ENCODE measurements around the gene TRIM52.
"Not testable (repeated sequence)": the region's sequence is repeated elsewhere in the genome, so short reads cannot be mapped to it uniquely, and the experiment has no call there.

Gene TRIM52

DNA sequence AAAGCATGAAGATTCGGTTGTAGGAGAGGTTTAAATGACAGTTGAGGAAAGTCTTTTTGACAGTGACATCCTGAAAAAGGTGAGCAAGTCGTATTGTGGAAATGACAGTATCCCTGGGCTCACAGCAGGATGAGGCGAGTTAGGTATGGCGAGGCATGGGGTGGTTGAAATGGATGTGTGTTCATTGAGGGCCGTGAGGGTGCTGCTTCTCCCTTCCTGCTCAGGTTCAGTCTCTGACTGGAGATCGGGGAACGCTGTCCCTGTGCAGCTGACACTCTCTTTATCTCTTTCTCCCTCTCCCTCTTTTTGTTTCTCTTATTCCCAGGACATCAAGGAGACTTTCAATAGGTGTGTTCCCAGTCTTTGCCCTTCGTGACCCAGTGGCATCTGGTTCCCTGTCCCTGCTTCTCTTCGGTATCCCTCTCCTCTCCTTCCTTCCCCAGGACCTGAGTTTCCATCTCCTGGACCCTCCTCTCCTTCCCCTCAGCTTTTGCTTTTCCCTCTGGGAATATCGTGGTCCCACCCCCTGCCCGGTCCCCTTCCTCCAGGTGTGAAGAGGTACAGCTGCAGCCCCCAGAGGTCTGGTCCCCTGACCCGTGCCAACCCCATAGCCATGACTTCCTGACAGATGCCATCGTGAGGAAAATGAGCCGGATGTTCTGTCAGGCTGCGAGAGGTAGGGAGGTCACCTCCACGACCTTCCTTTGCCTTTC, 27.7 kb downstream of the TRIM52 start:
- no peak for DNase-seq

DNA sequence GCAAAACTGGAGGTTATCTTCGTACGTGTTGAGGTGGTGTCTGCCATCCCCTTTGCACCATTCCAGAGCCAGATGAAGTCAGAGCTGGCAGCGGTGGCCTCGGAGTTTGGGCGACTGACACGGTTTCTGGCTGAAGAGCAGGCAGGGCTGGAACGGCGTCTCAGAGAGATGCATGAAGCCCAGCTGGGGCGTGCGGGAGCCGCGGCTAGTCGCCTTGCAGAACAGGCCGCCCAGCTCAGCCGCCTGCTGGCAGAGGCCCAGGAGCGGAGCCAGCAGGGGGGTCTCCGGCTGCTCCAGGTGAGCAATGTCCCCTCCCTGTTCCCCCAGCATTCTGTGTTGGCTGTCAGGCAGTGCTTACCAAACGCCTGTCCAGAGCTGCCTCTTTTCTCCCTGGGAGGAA, 28.4 kb downstream of the TRIM52 start:
- no peak for DNase-seq

DNA sequence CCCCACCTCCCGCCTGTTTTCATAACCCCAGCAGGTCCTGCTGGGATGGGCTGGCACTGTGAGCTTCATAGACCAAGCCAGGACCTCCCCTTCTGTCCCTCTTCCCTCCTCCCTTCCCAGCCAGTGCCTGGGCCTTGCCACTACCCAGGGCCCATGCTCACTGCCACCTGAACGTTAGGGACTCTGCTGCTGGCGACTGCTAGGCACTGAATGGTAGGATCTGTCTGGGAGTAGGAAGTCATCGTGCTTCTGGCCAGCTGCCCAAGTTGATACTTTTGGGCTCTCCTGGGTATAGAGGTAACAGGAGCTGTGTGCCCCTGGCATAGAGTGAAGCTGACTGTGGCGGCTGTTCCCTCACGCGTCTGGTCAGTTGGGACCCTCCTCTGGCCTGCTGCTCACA, 29.5 kb downstream of the TRIM52 start:
- no peak for DNase-seq

DNA sequence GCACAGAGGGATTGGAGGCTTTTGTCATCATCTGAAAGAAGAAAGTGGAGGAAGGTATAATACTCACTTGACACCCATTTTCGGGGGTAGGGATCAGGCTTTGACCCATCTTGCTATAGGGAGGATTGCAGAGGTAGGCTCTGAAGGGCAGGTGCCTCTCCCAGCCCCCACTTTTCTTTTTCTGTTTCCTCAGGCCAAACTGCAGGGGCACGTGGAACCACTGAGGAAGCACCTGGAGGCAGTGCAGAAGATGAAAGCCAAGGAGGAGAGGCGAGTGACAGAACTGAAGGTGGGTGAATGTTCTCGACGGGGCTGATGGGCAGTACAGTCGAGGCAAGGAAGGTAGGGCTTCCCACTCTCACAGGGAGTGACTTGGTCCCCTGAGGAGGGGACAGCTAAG, 30.4 kb downstream of the TRIM52 start:
- DNase-seq, result no peak

DNA sequence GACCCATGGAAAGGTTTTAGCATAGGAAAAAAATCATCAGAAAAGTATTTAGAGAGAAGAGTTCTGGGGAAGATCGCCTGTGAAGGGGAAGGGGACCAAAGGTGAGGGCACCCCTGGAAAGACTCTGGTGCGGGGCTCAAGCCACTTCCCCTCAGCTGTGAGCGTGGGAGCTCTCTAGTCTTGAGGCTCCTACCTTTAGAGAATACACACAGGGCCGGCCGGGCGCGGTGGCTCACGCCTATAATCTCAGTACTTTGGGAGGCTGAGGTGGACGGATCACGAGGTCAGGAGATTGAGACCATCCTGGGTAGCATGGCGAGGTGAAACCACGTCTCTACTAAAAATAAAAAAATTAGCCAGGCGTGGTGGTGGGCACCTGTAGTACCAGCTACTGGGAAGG, 30.9 kb downstream of the TRIM52 start:
- no peak for DNase-seq

DNA sequence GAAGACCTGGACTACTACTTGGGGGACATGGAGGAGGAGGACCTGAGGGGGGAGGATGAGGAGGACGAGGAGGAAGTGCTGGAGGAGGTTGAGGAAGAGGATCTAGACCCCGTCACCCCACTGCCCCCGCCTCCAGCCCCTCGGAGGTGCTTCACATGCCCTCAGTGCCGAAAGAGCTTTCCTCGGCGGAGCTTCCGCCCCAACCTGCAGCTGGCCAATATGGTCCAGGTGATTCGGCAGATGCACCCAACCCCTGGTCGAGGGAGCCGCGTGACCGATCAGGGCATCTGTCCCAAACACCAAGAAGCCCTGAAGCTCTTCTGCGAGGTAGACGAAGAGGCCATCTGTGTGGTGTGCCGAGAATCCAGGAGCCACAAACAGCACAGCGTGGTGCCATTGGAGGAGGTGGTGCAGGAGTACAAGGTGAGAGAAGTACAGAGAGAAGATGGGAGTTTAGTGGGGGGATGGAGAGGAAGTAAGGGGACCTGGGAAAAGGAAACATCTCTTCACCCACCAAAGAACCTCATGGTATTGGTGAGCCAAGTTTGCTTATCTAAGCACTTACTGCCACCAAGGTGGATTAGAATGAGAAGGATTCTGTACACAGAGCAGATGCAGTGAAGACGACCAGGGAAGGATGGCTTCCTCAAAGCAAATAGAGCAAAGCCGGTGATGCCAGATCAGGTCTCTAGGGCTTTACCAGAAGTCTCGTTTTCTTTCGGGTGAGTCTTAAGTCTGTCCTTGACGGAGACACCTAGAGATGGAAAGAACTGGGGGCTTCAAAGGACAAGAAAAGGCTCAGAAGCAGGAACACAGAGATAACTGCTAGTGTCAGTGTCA, 36.3 kb downstream of the TRIM52 start:
- no peak for DNase-seq

DNA sequence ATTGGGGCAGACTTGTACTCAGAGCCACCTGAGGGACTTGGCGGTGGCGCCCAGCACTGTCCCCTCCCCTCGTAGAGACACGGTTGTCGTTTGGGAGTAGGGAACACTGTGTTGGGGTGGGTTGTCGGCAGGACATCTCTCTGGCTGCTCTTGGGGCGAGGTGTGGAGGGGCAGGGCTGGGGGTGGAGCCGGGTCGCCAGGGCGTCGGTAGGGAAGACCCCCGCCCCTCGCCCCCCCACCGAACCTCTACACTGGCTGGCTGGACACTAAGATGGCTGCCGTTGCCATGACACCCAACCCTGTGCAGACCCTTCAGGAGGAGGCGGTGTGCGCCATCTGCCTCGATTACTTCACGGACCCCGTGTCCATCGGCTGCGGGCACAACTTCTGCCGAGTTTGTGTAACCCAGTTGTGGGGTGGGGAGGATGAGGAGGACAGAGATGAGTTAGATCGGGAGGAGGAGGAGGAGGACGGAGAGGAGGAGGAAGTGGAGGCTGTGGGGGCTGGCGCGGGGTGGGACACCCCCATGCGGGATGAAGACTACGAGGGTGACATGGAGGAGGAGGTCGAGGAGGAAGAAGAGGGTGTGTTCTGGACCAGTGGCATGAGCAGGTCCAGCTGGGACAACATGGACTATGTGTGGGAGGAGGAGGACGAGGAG, 37.1 kb downstream of the TRIM52 start:
- DNase-seq, result no peak

DNA sequence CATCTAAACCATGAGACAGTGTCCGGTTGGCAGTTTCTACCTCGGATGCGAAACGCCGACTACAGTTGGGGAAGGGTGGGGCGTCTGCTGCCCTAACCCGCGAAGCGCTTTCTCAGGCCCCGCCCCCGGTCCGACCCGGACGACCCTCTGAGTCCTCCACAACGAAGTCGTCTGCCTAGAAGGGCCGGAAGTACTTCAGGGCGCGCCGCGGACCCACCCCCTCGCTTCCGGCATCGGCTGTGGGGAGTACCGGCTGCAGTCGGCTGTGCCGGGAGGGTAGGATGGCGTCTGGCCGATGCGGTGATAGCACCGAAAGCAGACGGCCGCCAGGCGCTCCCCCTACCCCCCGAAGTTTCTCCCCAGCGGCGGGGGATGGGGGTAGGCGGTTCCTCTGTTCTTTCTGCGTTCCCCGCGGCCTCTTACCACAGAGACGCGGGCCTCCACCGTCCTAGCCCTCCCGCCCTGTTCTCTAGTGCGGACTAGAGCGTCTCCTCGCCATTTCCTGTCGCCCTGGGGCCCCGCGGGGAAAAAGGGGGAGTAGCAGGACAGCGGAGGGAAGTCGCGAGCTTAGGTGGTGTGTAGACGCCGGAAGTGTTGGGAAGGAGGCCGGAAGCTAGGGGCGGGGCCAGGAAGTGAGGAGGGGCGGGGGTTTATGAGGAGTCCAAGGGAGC, 37.8 kb downstream of the TRIM52 start, which contains the start of gene TRIM41:
TSS of gene TRIM41 (plus strand) at position 224 of the 671 bp plus-strand sequence. CDS start 719 bp downstream, outside the sequence.
- no peak for DNase-seq

DNA sequence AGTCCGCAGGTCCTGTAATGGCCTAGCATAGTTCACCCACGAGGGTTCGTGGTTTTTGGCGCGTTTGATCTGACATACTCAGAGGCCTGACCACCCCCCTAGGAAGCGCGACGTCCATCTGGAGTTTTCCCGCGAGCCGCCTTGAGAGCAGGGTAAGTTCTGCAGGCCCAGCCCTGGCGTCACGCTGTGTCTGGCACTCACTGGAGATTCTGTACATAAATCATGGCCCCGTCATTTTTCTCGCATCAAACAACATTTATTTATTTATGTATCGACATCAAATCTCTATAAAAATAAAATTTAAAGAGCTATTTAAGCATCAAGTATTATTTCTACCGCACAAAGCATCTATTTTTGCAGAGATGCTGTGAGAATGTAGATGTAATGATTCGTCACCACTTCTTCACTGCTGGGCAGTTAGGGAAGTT, 38.3 kb downstream of the TRIM52 start:
- no peak for DNase-seq

DNA sequence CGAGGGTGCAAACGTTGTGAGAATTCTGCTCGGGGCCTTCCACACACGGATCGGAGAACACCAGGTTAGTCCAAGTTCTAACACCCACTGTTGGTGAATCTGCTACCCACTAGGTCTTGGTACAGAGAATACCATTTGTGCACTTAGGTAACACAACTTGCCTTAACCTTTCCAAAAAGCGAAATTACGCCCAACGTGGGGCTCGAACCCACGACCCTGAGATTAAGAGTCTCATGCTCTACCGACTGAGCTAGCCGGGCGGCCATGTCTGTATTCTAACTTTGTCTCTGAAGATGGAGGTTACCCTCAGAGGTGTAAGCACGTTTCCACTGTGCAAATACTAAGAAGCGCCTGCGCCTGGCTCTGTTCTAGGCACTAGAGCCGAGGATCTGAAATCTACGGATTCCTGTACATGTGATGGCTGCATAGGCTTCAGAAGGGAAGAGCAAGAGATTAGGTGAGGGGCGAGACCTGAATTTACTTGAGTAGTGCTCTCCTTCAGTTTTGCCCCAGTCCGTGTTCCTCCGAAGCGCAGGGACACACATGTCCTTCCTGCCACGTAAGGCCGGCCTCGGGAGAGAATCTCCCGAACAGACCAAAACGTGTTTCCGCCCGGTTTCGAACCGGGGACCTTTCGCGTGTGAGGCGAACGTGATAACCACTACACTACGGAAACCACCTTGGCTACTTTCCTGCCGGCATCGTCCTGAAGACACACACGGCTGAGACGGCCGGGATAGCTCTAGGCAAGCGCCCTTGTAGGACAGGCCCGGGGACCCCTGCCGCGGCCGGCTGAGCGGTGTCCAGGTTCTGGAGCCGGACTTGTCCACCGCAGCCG, 38.9 kb downstream of the TRIM52 start:
- DNase-seq, result no peak

DNA sequence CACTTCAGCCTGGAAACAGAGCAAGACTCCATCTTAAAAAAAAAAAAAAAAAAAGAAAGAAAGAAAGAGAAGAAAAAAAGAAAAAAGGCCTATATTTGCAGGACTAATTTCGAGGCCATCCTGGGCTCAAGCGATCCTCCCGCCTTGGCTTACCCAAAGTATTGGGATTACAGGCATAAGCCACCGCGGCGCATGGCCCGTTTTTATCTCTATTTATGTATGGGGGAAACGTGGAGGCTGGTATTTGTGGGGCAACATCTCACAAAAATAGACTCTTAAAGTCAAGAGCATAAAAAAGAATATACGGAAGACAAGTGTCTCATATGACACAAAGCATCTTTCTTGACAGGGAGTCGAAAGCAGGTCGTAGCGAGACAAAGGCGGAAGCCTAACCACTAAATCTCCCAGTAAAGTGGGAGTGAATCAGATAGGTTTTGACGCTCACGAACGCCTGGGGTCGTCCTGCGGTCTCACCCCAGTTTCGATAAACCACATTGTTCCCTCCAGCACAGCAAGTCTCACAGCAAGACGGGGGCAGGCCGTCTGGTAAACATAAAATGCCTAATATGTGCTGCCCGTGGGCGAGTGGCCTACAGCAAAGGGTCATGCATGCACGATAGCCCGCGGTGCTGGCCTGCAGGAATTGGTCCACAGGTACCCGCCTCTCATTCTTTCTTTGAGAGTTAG, 39.7 kb downstream of the TRIM52 start:
- no peak for DNase-seq

DNA sequence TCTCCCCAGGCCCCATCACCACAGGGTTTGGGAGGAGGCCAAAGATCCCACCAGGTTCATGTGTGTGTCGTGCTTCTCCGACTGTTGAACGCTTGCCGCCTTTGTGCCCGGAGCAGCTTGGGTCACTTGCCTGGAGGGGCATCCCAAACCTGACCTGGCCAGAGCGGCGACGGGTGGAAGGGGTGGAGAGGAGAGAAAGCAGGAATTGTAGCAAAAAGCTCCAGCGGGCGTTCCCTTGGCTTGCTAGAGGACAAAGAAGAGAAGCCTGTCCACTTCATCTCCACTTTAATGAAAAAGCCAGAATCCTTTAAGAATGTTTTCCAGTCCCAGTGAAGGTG, 40.8 kb downstream of the TRIM52 start:
- DNase-seq, result no peak

DNA sequence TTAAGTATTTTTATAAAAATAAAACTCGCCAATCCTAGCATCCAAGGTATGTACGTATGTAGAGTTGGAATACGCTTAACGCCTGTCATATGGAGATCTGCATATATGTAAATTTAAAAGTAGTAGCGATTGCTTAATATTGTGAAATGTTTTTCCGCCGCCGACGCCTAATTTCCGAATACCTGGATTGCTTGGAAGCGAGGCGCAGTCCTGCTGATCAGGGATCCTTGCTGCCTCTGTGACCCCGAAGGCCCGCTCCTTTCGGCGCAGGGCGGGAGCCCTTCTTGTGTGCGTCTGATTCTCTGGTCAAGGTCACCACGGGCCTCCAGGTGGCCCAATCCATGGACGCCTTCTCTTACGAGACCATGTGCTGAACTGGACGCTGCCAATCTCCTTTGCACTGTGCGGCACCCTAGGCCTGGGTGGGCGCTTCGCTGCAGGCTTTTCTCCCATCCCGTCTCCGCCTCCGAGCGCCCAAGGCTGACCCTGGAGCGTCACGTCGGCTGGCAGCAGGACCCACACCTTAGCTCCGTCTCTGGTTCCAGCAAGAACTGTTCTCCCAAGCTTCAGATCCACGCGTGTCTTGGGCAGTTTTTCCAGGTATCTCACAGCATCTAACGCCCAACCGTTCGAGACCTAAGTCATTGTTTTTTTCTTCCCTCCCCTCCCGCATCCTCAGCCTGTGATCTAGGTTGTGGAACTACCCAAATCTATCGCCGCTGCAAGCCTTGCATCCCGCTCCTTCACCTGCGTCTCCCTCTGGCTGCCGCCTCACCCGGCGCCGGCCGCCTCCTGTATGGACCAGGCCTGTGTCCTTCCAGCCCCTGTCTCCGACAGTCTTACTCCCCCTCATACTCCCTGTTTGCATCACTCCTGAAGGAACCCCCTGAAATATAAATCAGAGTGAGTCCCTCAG, 41.4 kb downstream of the TRIM52 start:
- no peak for DNase-seq

DNA sequence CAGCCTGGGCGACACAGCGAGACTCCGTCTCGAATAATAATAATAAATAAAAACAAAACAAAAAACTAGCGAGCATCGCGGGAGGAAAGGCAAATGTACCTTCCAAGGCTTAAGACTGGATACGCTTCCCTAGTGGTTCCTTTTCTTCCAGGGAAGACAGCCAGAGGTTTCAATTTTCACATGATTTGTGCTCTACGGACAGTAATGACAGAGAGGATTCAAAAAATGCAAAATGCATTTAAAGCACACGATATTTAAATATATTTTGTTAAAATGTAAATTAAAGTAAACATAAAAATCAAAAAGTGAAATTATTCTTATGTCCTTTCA, 42.2 kb downstream of the TRIM52 start:
- no peak for DNase-seq

DNA sequence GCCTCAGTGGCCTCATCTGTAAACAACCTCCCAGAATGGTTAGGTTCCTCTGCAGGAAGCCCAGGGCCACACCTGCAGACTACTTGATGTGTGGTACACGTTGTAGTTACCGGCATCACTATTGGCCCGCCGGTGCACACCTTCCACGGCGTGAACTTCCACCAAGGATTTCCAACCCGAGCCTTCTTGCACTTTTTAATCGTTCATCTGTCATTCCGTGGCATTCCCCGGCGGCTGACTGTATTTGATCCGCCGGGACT, 43.2 kb downstream of the TRIM52 start:
- DNase-seq, result no peak

DNA sequence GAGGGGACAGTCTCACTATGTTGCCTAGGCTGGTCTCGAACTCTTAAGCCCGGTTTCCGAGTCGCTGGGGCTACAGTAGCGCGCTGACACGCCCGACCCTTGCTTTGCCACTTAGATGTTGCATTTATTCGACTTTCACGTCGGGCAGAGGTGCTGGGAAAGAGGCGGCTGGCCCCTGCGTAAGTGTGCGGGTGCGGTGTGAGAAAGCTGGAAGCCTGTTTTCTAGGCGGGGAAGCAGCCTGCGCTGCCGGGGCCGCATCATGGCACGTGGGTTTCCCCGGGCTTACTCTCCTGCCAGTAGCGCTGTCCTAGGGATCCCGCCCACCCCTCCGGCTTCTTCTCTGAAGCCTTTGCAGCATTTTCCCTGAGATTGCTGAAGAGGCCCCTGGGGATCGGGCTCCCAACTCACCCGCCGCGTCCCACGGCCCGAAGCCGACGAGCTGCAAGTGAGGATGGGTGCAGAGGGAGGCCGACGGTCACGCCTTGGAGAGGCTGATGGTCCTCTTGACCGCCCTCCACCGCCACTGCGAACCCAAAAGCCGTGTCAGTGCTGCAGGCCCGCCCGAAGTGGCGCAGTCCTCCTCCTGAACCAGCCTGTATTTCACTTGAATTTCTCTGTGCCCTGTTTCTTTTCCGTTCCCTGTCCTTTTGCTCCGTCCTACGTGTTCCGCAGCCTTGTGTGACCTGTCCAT, 43.7 kb downstream of the TRIM52 start:
- no peak for DNase-seq

DNA sequence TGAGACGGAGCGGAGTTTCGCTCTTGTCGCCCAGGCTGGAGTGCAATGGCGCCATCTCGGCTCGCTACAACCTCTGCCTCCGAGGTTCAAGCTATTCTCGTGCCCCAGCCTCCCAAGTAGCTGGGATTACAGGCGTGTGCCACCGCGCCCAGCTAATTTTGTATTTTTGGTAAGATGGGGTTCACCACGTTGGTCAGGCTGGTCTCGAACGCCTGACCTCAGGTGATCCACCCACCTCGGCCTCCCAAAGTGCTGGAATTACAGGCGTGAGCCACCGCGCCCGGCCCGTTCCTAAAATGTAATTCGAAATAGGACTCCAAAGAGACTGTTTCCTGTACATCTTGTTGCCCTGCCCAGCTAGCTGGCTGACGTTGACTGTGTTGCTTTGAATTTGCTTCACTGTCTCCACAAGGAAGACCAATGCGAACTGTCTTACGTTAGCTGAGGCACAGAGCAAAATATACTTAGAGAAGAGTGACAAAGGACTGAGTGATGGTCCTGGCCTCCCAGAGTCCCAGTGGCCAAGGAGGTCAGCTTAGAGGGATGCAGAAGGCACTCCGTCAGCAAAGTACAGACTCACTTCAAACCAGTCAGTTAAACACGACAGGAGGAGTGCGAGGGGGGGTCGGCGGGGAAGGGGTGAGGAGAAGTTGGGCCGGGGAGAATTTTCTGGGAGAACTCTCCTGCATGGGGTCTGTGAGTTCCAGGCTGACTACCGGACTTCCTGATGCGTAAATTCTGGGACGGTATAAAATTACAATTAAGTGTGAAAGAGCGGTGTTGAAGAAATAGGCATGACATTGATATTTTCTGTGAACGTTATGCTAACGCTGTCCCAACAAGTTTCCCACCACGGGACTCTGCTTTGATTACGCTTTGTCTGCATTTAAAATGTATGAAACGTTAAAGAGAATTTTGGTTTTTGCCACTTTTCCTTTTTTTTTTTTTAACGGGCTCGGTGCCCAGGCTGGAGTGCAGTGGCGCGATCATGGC, 44.6 kb downstream of the TRIM52 start:
- DNase-seq, result no peak

DNA sequence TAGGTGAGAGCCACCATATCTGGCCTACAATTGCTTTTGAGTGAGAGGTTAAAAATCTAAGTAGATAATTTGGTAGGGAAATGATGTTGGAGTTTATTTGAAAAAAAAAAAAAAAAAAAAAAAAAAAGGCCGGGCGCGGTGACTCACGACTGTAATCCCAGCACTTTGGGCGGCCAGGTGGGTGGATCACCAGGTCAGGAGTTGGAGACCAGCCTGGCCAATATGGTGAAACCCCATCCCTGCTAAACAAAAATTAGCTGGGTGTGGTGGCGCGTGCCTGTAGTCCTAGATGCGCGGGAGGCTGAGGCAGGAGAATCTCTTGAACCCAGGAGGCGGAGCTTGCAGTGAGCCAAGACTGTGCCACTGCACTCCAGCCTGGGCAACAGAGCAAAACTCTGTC, 46.7 kb downstream of the TRIM52 start:
- DNase-seq, result not testable (repeated sequence)

DNA sequence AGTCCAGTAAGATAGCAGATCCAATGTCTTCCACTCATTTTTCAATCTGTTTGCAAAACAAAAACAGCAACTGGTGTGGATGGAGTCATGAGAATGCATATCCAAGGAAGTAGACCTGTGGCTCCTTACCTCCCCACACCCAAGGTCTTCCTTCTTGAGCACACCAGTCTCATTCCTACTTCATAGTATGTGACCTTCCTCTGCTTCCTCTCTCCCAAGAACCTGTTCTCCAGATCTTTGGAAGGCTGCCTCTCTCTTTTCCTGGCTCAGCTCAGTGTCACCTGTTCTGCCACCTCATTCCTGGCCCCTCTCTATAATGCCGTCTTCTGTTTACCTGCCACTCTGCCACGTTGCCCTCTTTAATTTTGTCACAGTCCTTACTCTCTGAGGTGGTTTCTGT, 48.0 kb downstream of the TRIM52 start:
- DNase-seq, result no peak
